ENCODE results near the gene THAP8.

- TF ChIP-seq, protein P1, sequence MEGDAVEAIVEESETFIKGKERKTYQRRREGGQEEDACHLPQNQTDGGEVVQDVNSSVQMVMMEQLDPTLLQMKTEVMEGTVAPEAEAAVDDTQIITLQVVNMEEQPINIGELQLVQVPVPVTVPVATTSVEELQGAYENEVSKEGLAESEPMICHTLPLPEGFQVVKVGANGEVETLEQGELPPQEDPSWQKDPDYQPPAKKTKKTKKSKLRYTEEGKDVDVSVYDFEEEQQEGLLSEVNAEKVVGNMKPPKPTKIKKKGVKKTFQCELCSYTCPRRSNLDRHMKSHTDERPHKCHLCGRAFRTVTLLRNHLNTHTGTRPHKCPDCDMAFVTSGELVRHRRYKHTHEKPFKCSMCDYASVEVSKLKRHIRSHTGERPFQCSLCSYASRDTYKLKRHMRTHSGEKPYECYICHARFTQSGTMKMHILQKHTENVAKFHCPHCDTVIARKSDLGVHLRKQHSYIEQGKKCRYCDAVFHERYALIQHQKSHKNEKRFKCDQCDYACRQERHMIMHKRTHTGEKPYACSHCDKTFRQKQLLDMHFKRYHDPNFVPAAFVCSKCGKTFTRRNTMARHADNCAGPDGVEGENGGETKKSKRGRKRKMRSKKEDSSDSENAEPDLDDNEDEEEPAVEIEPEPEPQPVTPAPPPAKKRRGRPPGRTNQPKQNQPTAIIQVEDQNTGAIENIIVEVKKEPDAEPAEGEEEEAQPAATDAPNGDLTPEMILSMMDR (IDR thresholded peaks at IDR 0.05; ENCODE audit: insufficient read depth, low read length): no peak
- TF ChIP-seq POLR2AphosphoS5 (IDR thresholded peaks at IDR 0.05; ENCODE audit: low read depth): no peak
Observed at GRCh38 chr19:36099166-36099785, 45.2 kb upstream of the THAP8 start.

All from HL-60 (cell line).